ENCODE measurements around the gene CRB1.

CRB1 gene

GRCh38 chr1:197351821-197352440, 83.9 kb downstream of the CRB1 start:
- DNase-seq = no peak

GRCh38 chr1:197355248-197355995, 87.4 kb downstream of the CRB1 start:
- DNase-seq = no peak

GRCh38 chr1:197356723-197357533, 88.9 kb downstream of the CRB1 start:
- DNase-seq = no peak

- DNase-seq = no peak
Observed at GRCh38 chr1:197358959-197359358, 90.9 kb downstream of the CRB1 start.

GRCh38 chr1:197360068-197360467, 92.0 kb downstream of the CRB1 start:
- DNase-seq = no peak

GRCh38 chr1:197362871-197363270, 94.8 kb downstream of the CRB1 start:
- DNase-seq = no peak

GRCh38 chr1:197363855-197364254, 95.8 kb downstream of the CRB1 start:
- DNase-seq = no peak

- DNase-seq = no peak
Observed at GRCh38 chr1:197366996-197367395, 98.9 kb downstream of the CRB1 start.

- DNase-seq = no peak
Observed at GRCh38 chr1:197367627-197368026, 99.6 kb downstream of the CRB1 start.

GRCh38 chr1:197374428-197374827, 106.4 kb downstream of the CRB1 start:
- no peak for DNase-seq

GRCh38 chr1:197384471-197384870, 116.4 kb downstream of the CRB1 start:
- no peak for DNase-seq

GRCh38 chr1:197388801-197389200, 120.7 kb downstream of the CRB1 start:
- DNase-seq = no peak

- no peak for DNase-seq
Observed at GRCh38 chr1:197390856-197391255, 122.8 kb downstream of the CRB1 start.

GRCh38 chr1:197391303-197392226, 123.5 kb downstream of the CRB1 start:
- DNase-seq = no peak

- no peak for DNase-seq
Observed at GRCh38 chr1:197392541-197392940, 124.5 kb downstream of the CRB1 start.

GRCh38 chr1:197393105-197393504, 125.1 kb downstream of the CRB1 start:
- no peak for DNase-seq

GRCh38 chr1:197393772-197394171, 125.7 kb downstream of the CRB1 start:
- DNase-seq = no peak

GRCh38 chr1:197394831-197395608, 127.0 kb downstream of the CRB1 start:
- DNase-seq = no peak

GRCh38 chr1:197397895-197398294, 129.8 kb downstream of the CRB1 start:
- DNase-seq = no peak

GRCh38 chr1:197399755-197400521, 131.9 kb downstream of the CRB1 start:
- no peak for DNase-seq

- no peak for DNase-seq
Observed at GRCh38 chr1:197400522-197400902, 132.5 kb downstream of the CRB1 start.

All from T1000 (cell line).